CD8-positive, alpha-beta memory T cell (primary cell): Measurements from ENCODE around the gene FBXL13. TPM values are rescaled to one million over a fixed set of nuclear protein-coding genes. Genes with fewer than 3 reads are reported as not detected.
"Not testable (repeated sequence)": the region's sequence is repeated elsewhere in the genome, so short reads cannot be mapped to it uniquely, and the experiment has no call there.

Experiments used
- CTCF ChIA-PET: fragments of 350-600 bp; sonication (Branson Sonifier 250); formaldehyde crosslinking; loops from one replicate; lab custom pipeline; 2021; ENCODE audit warnings: antibody characterized with exemption; lab: Charles Lee
- POLR2A ChIA-PET: fragments of 350-600 bp; sonication (Branson Sonifier 250); formaldehyde crosslinking; loops from one replicate; lab custom pipeline; 2021; ENCODE audit warnings: antibody characterized with exemption; lab: Charles Lee
- DNase-seq, 5 donors: peaks; one replicate each; pipeline versions ENCODE4 v3.0.0 to v3.0.0-alpha.2; 2020 to 2022; ENCODE audit warnings: mixed read lengths in 1 of 5
- H3K27ac ChIP-seq: one replicate; pipeline ENCODE4 v1.7.0; 2013; ENCODE audit warnings: low read depth, mild to moderate bottlenecking, low read length, moderate library complexity
- H3K27me3 ChIP-seq: 2 replicates; pipeline ENCODE4 v1.7.0; 2013; ENCODE audit warnings: low read length, mild to moderate bottlenecking; ENCODE audit not compliant: insufficient read depth, poor library complexity, severe bottlenecking
- H3K36me3 ChIP-seq: 2 replicates; pipeline ENCODE4 v1.7.0; 2013; ENCODE audit warnings: mild to moderate bottlenecking, low read length, moderate library complexity; ENCODE audit not compliant: insufficient read depth
- H3K4me1 ChIP-seq: 2 replicates; pipeline ENCODE4 v1.7.0; 2013; ENCODE audit warnings: mild to moderate bottlenecking, low read length, moderate library complexity; ENCODE audit not compliant: insufficient read depth
- H3K4me3 ChIP-seq: 2 replicates; pipeline ENCODE4 v1.7.0; 2013; ENCODE audit warnings: mild to moderate bottlenecking, low read length
- H3K9me3 ChIP-seq: 2 replicates; pipeline ENCODE4 v1.7.0; 2013; ENCODE audit warnings: mild to moderate bottlenecking, low read length
- H3K27ac Mint-ChIP-seq, 8 donors: one replicate each; pipeline ENCODE4 v1.8.0; 2020 to 2021; ENCODE audit warnings: mixed read lengths in 8 of 8, mild to moderate bottlenecking in 6 of 8, inconsistent platforms in 3 of 8, moderate library complexity in 3 of 8
- H3K27me3 Mint-ChIP-seq, 2 donors: one replicate each; pipeline ENCODE4 v1.8.0; 2020 to 2021; ENCODE audit warnings: mixed read lengths in 2 of 2, mild to moderate bottlenecking in 1 of 2, moderate library complexity in 1 of 2
- H3K36me3 Mint-ChIP-seq, 3 donors: one replicate each; pipeline ENCODE4 v1.8.0; 2020 to 2021; ENCODE audit warnings: mixed read lengths in 3 of 3, inconsistent platforms in 1 of 3, mild to moderate bottlenecking in 1 of 3
- H3K4me1 Mint-ChIP-seq, 3 donors: one replicate each; pipeline ENCODE4 v1.8.0; 2020 to 2021; ENCODE audit warnings: mixed read lengths in 3 of 3, inconsistent platforms in 1 of 3, mild to moderate bottlenecking in 1 of 3
- H3K4me3 Mint-ChIP-seq, 7 donors: one replicate each; pipeline ENCODE4 v1.8.0; 2020 to 2021; ENCODE audit warnings: mixed read lengths in 7 of 7, mild to moderate bottlenecking in 6 of 7, moderate library complexity in 4 of 7, inconsistent platforms in 2 of 7
- H3K9me3 Mint-ChIP-seq, 5 donors: one replicate each; pipeline ENCODE4 v1.8.0; 2020 to 2022; ENCODE audit warnings: mixed read lengths in 5 of 5, mild to moderate bottlenecking in 3 of 5, moderate library complexity in 2 of 5, inconsistent platforms in 1 of 5
- polyA plus RNA-seq: library from polyadenylated mRNA; unstranded; fragments of 300-500 nt; fragmentation: Illumina TruSeq; gene quantifications from one replicate; pipeline ENCODE4 v1.2.3, GENCODE V29; 2021
- total RNA-seq, 2 experiments: library from RNA; stranded (reverse); gene quantifications; one replicate each; pipeline ENCODE4 v1.2.3, GENCODE V29; 2021

The FBXL13 gene
- total and polyA plus RNA-seq, 3 experiments from 2014 or later = 0.43 to 0.66 (median 0.62) TPM

DNA sequence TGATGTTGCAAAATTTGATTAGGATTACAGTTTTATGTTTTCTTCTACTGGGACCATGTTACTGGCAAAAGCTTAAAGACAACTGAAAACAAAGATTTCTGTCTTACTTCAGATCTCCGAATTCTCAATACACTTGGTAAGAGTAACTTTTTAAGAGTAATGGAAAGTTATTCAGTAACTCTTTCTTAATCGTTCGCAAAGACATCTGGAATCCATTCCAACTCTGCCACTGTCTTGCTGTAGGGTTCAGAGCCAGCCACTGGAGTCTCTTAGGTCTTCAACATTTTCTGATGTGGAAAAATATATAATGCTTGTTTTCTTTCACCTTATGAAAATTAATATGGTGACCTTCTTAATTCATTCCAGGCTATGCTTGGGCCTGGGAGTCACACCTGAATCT, 295.9 kb downstream of the FBXL13 start:
- H3K36me3 ChIP-seq, H3K4me1 Mint-ChIP-seq, H3K9me3 ChIP-seq, H3K4me3 Mint-ChIP-seq, H3K4me1 ChIP-seq, POLR2A ChIA-PET, H3K27ac ChIP-seq, CTCF ChIA-PET, H3K27ac Mint-ChIP-seq, H3K27me3 ChIP-seq, H3K9me3 Mint-ChIP-seq, DNase-seq, H3K27me3 Mint-ChIP-seq, H3K4me3 ChIP-seq: not testable (repeated sequence)
- H3K36me3 Mint-ChIP-seq = peaks cover 4 to 20% (median 8%) of the 10 kb centered on the region in 3 donors

DNA sequence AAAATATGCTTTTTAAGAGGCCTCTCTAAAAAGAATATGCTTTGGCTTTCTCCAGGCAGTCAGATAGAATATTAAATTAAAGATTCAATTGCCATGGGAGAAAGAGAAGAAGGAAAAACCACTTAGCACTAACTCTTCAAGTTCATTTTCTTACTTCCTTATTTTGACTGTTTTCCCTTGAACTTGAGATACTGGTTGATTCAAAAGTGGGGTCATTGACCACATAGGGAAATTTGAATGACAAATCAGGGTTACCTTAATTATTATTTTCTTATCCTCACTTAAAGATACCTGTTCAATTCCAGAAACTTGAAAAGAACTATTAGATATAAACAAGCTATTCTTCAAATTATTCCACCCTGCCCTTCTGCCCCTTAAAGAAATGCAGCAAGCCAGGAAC, 298.4 kb downstream of the FBXL13 start:
- H3K4me3 ChIP-seq, H3K4me1 ChIP-seq, CTCF ChIA-PET, H3K27ac ChIP-seq, H3K27me3 ChIP-seq, H3K4me1 Mint-ChIP-seq, H3K9me3 Mint-ChIP-seq, H3K4me3 Mint-ChIP-seq, DNase-seq, POLR2A ChIA-PET, H3K27me3 Mint-ChIP-seq, H3K36me3 ChIP-seq, H3K27ac Mint-ChIP-seq, H3K9me3 ChIP-seq: not testable (repeated sequence)
- H3K36me3 Mint-ChIP-seq = peaks cover 4 to 20% (median 8%) of the 10 kb centered on the region in 3 donors

DNA sequence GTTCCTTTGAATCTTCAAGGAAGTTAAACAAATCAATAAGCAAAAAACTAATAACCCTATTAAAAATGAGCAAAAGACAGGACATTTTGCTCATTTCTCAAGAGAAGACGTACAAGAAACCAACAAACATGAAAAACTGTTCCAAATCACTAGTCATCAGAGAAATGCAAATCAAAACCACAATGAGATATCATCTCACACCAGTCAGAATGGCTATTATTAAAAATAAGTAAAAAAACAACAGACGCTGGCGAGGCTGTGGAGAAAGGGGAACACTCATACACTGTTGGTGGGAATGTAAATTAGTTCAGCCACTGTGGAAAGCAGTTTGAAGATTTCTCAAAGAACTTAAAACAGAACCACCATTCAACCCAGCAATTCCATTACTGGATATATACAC, 304.1 kb downstream of the FBXL13 start:
- POLR2A ChIA-PET, H3K4me3 ChIP-seq, H3K27ac Mint-ChIP-seq, H3K27me3 Mint-ChIP-seq, H3K27me3 ChIP-seq, H3K4me1 Mint-ChIP-seq, H3K9me3 Mint-ChIP-seq, H3K9me3 ChIP-seq, CTCF ChIA-PET, H3K4me3 Mint-ChIP-seq, H3K27ac ChIP-seq, H3K36me3 Mint-ChIP-seq, H3K4me1 ChIP-seq, DNase-seq, H3K36me3 ChIP-seq: not testable (repeated sequence)

DNA sequence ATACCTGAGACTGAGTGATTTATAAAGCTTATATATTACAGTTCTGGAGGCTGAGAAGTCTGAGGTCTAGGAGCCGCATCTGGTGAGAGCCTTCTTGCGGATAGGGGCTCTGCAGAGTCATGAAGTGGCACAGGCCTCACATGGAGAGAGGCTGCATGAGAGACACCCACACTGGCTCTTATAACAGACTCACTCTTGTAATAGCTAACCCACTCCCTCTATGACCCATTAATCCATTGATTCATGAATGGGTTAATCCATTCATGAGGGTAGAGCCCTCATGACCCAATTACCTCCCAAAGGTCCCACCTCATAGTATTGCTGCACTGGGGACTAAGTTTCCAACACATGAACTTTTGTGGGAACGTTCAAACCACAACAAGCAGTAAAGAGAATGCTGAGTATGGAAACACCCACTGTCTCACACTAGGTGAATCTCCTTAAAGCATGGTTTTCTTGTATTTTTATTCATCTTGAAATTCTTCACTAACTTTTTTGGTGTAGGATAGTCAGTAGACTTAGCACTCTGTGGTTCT, 304.9 kb downstream of the FBXL13 start:
- POLR2A ChIA-PET, CTCF ChIA-PET, H3K4me3 ChIP-seq, H3K36me3 ChIP-seq, DNase-seq, H3K27me3 Mint-ChIP-seq, H3K4me3 Mint-ChIP-seq, H3K4me1 Mint-ChIP-seq, H3K27ac Mint-ChIP-seq, H3K9me3 Mint-ChIP-seq, H3K36me3 Mint-ChIP-seq, H3K27me3 ChIP-seq, H3K9me3 ChIP-seq, H3K27ac ChIP-seq, H3K4me1 ChIP-seq: not testable (repeated sequence)

DNA sequence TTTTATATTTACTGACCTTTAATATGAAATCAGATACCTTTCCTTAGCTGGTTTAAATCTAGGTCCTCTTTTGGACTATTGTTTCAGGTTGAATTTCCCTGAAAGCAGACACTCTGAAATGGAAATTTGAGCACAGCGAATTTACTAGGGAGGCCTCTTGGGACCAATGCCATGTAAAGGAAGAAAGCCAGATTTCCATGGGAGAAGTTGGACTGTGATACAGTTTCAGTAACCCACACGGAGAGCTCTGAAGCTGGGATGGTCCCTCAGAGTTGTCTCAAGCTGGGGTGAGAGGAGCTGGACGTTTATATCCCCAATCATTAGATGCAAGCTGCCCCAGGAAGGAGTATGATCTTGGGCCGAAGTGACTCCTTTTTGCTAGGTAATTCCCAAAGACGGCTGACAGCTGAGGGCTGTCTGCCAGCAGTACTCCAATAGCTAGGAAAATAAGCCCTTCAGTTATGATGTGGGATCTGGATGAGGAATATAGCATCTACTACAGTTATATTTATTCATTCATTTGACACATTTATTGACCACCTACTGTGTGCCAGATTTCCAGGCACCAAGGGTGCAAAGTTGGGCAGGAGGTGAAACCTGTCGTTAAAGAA, 311.2 kb downstream of the FBXL13 start:
- POLR2A ChIA-PET, H3K27ac Mint-ChIP-seq, H3K9me3 ChIP-seq, H3K4me3 ChIP-seq, H3K27me3 Mint-ChIP-seq, H3K4me1 Mint-ChIP-seq, H3K4me1 ChIP-seq, DNase-seq, H3K27me3 ChIP-seq, CTCF ChIA-PET, H3K4me3 Mint-ChIP-seq, H3K36me3 ChIP-seq, H3K36me3 Mint-ChIP-seq, H3K27ac ChIP-seq, H3K9me3 Mint-ChIP-seq: not testable (repeated sequence)

Other genes starting within 250 kb of the FBXL13 start
- gene LRRC17, start 161.8 kb downstream of the FBXL13 start, total RNA-seq = not detected
- gene LRRC17, start 161.8 kb downstream of the FBXL13 start, polyA plus RNA-seq = not detected
- gene ARMC10, start 344 bp upstream of the FBXL13 start, total RNA-seq = 10 to 100 TPM; 56.6 to 57.3 TPM
- 44.1 TPM for gene ARMC10, start 344 bp upstream of the FBXL13 start, polyA plus RNA-seq
- gene NAPEPLD, start 74.3 kb upstream of the FBXL13 start, total RNA-seq = 1 to 10 TPM; 8.4 to 8.5 TPM
- 7.6 TPM for gene NAPEPLD, start 74.3 kb upstream of the FBXL13 start, polyA plus RNA-seq
- 10 to 100 TPM; 81.9 to 82.5 TPM for gene PMPCB, start 222.6 kb upstream of the FBXL13 start, total RNA-seq
- gene PMPCB, start 222.6 kb upstream of the FBXL13 start, polyA plus RNA-seq = 63.4 TPM